GM10266 (cell line): ENCODE results near the gene LRRC7.

Source experiments
- DNase-seq: peaks from one replicate; pipeline ENCODE4 v3.0.0; 2012; ENCODE audit errors: extremely low spot score
- CTCF ChIP-seq: IDR thresholded peaks from 2 replicates; pipeline ENCODE4 v1.5.1; 2012; ENCODE audit warnings: mild to moderate bottlenecking, low read depth; ENCODE audit not compliant: control insufficient read depth, insufficient read depth; ENCODE audit errors: missing control alignments

Gene LRRC7

GRCh38 chr1:69691179-69691578, 123.5 kb downstream of the LRRC7 start:
- no peak for DNase-seq
- TF ChIP-seq CTCF, result no peak

- no peak for DNase-seq
- TF ChIP-seq CTCF, result no peak
Observed at GRCh38 chr1:69693921-69694675, 126.4 kb downstream of the LRRC7 start.

- DNase-seq, result no peak
- no peak for TF ChIP-seq CTCF
Observed at GRCh38 chr1:69697340-69697739, 129.6 kb downstream of the LRRC7 start.

- no peak for DNase-seq
- peak; percentile 6 for TF ChIP-seq CTCF
Observed at GRCh38 chr1:69700770-69701169, 133.0 kb downstream of the LRRC7 start.

- no peak for DNase-seq
Observed at GRCh38 chr1:69702085-69702484, 134.4 kb downstream of the LRRC7 start.

GRCh38 chr1:69706473-69706872, 138.8 kb downstream of the LRRC7 start:
- no peak for TF ChIP-seq CTCF
- DNase-seq, result no peak

More at GRCh38 chr1:69702085-69702484, 134.4 kb downstream of the LRRC7 start:
- no peak for TF ChIP-seq CTCF

GRCh38 chr1:69707103-69707502, 139.4 kb downstream of the LRRC7 start:
- no peak for DNase-seq
- TF ChIP-seq CTCF, result no peak
